GM21825 (cell line): ENCODE results near the gene MAPK8IP3.
"Not testable (repeated sequence)": the region's sequence is repeated elsewhere in the genome, so short reads cannot be mapped to it uniquely, and the experiment has no call there.

Experiments used
- ATAC-seq: cut with Tn5 transposase; IDR thresholded peaks from one replicate; pipeline ENCODE4 v1.9.1; 2021; ENCODE audit warnings: mild to moderate bottlenecking, moderate library complexity; ENCODE audit not compliant: unreplicated experiment

Gene MAPK8IP3

DNA sequence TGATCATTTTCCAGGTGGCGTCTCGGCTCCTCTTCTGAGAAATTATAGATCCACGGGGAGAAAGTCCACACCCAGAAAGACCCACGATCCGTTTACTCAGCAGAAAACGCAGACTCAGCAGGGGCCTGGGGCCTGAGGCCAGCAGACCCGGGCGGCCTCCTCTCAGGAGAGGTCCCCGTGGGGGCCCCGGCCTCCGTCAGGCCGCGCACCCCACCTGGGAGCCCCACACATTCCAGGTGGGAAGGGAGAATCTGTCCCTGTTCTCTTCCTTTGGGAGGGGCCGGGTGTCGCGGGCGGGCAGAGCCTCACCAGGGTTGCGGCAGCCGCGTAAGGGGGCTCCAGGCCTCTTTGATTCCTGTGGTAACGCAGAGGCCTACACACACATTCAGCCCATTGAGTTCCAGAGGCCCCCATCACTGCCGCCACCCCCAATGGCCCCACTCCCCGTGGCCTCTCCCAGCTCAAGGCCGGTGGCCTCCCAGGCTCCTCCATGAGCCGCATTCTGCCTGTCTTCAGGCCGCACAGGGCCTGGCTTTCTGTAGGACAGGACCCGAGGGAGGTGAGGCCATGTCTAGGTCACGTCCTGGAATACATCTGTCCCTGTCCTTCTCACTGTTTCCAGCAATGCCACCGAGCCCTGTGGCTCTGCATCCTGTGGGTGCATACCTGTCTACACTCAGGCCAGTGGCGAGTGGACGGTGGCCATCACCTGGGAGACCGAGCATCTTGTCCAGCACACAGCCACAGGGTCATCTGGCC is 89.1 kb downstream of the MAPK8IP3 start:
- no peak for ATAC-seq

DNA sequence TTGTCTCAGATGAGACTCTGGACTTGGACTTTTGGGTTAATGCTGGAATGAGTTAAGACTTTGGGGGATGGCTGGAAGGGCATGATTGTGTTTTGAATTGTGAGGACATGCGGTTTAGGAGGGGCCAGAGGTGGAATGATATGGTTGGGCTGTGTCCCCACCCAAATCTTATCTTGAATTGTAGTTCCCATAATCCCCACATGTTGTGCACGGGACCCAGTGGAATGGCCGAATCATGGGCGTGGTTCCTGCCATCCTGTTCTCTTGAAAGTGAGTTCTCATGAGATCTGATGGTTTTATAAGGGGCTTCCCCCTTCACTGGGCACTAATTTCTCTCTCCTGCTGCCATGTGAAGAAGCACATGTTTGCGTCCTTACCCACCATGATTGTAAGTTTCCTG is 93.3 kb downstream of the MAPK8IP3 start:
- not testable (repeated sequence) for ATAC-seq

DNA sequence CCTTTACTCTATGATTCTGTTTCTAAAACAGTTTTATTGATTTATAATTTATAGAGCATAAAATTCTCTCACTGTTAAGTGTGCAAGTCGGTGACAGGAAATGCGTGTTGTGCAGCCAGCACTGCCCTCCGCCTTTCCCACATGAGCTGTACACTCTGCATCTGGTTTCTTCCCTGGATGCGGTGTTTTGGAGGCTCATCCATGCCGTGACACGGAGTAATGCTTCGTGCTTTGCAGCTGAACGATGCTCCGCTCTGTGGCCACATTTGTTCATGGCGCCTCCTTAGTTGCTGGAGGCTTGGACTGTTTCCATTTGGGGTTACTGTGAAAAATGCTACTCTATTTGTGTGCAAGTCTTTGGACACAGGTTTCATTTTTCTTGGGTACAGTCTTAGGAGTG is 94.7 kb downstream of the MAPK8IP3 start:
- ATAC-seq, result no peak

DNA sequence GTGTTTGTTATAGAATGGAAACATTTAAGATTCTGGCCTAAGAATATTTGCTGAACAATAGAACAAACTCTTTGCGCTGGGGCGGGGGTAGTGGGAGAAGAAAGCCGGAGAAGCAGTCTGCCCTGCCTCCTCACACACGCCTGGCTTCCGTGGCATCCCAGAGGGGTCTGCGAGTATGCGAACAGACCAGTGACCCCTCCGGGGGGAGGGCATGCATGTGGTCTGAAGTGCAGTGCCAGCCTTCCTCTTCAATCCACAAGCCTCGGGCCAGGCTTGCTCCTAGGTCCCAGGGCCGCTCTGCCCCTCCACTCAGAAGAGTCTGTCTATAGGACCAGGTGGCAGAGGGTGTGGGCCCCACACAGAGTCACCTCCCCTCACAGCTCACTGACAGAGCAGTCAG is 101.6 kb downstream of the MAPK8IP3 start:
- no peak for ATAC-seq

DNA sequence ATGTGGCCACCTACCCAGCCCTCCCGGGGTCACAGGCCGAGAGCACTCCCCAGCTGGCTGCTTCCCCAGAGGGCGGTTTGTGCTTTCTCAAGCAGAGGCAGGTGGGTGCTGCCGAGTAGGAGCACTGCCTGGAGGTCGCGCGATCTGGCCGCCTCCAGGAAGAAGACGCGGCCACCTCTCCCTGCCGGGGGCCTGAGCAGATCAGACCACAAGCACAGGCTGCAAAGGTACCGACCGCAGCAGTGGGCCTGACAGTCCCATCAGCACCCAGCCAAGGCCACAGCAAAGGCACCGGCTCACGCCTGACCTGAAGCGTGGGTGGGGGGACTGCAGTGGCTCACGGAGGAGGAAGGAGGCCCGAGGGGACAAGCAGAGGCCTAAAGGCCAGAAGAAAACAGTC is 102.7 kb downstream of the MAPK8IP3 start:
- no peak for ATAC-seq

DNA sequence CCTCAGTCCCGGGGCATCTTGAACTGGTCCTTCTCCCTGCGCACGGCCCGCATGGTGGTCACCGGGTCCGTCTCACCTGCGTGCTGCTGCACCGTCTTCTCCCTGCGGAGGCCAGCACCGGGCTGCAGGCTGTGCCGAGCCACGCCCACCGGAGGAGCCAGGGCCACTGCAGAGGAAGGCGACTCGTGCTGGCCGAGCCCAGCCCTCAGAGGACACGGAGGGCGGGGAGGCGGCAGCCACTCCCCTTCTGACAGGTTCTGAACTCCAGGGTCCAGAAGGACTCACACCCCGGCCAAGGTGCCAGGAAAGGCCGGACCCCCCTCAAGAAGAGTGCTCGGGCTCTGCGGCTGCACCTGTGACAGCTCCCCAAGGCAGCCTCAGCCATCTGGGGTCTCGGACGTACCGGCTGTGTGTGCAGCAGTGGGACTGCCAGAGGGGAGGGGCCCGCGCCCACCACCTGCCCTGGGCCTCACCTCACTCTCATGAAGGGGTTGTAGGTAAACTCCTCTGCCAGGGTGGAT is 103.3 kb downstream of the MAPK8IP3 start:
- no peak for ATAC-seq

DNA sequence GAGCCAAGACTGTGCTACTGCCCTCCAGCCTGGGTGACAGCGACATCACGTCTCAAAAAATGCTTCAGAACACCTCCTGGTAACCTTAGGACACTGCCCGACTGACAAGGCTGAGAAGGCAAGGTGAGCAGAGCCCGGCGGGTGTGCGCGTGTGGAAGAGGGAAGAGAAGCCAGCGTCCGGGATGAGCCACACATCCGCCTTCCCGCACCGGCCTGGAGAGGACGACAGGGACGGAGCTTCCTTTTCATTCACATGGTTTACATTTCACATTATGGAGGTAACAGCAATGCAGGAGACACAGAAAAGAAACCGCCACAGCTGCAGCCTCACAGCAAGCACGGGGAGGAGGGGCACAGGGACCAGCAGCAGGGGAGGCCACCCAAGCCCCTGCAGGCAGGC is 104.1 kb downstream of the MAPK8IP3 start:
- ATAC-seq, result no peak

DNA sequence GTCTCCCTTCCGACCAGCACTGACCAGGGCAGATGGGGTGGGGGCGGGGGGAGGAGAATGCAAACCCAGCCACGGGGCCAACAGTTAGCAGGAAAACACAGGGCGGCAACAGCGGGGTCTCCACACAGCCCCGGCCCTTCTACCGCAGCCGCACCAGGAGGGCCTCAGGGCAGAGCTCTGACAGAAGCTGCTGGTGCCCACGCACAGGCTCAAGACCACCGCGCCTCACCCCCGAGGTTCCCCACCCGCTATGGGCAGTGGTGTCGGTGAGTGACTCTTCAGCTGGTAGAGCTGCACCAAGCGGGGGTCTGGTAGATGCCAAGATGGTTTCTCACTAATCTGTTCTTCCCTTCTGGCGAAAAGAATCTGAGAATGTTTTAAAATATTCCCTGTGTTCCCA is 104.5 kb downstream of the MAPK8IP3 start:
- ATAC-seq, result no peak

DNA sequence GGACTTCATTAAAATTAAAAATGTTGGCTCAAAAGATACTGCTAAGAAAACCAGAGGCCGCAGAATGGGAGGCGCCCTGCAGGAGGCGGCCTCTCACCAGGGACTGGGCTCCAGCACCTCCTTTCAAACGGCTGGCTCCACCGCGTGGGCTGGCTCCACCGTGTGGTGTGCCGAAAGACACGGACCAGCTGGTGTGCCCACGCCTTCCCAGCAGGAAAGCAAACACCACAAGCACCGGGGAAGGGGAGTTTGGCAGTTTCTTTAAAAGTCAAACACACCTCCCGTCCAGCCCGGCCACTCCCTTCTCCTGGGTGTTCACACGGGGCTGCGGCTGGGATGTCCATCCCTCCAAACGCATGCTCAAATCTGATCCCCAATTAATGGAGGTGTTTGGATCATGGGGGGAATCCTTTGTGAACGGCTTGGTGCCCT is 106.8 kb downstream of the MAPK8IP3 start:
- ATAC-seq, result no peak

DNA sequence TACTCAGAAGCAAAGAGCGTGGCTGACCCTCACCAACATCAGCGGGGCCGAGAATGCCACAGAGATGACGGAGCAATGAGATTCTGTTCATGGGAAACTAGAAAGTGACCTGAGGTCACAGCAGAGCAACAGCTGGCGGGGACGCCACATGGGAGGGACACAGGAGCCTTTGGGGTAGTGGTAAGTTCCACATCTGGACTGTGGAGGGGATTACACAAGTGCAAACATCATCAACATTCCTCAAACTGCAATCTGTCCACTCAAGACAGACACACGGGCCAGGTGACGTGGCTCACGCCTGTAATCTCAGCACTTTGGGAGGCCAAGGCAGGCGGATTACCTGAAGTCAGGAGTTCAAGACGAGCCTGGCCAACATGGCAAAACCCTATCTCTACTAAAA is 109.5 kb downstream of the MAPK8IP3 start:
- no peak for ATAC-seq

DNA sequence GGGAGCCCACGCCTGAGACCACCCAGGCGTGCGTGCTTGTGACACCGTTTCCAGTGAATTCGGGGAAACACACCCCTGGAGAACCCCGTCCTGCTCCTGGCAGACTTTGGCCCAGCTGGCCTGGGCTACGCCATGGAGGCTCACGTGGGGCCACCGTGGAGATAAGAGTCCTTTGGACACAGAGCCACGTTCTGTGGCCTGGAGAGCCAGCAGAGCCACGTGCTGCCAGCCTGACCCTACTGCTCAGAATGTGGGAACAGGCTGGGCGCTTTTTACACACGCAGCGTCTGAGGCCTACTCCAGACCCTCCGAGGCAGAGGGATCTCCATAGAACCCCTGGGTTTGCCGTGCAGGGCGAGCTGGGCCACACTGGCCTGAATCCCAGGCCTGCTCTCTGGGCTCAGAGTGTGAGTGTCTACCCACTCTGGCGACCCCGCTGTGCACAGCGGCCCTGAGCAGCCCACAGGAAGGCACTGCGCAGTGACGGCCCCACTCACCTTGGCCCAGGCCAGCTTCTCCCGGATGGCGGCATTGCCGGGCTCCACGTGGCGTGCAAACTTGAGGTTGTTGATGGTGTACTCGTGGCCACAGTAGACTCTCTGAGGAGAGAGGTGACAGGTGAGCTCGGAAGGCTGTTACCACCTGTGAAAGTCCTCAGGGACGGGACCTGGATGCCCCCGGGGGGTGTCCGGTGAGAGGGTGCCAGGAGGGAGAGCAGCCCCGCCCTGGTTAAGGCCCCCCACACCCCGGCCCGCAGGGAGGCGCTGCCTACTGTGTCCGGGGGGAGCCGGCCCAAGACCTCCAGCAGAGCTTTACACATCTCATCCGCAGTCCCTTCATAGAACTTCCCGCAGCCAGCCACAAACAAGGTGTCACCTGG is 110.6 kb downstream of the MAPK8IP3 start:
- no peak for ATAC-seq

DNA sequence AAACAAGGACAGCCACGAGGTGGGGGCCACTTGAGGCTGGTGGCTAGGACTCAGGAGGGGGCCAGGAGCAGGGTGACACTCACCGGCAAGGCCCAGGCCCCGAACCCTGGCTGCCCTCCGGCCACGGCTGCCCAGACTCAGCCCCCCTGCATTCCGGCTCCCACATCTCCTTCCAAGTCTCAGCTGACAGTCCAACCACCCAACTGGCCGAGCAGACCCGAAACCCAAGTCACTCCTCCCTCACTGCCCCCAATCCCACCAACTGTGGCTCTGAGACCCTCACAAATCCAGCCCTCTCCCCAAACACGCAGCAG is 111.2 kb downstream of the MAPK8IP3 start:
- ATAC-seq, result no peak

DNA sequence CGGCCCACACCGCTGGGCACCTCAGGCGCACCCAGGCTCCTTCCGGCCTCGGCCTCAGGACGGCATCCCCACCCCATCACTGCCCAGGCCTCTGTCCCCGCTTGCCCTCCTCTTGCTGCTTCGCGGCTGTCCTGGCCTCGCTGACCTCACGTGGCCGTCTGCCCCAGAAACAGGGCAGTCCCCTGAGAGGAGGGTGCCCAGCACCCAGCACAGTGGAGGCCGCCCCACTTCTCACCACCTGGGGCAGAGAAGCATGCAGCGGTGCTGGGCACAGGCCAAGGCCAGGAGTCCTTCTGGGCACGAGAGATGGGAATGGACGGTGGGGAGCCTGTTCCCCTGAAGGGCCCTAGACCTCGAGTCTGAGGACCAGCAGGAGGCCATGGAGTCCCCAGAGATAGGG is 111.7 kb downstream of the MAPK8IP3 start:
- no peak for ATAC-seq

DNA sequence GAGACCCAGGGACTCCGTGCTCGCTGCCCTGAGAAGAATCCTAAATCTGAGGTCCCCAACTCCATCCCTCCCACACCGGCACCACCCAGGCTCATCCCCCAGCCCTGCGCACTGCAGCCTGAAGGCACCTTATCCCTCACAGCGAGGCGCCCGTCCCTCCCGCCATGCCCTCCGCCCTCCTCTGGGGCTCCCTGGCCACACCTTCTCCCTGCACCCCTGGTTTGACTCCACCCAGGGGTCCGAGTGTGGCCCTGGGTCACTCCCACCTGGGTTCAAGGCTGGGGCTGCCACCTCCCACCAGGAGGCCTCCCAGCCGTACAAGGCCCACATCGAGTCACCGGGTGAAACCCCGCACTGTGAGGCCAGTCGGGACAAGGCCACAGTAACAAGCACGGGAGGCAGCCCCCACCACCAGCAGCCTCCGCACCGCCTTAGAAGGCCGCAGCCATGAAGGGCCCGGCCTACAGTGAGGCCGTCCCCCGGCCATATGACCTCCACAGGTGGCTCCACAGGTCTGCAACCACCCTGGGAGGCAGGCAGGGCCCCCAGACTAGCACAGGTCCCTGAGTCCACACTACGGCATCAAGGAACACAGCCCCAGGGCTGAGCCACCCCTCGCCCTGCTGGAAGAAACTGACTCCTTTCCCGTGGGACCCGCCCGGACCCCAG is 112.3 kb downstream of the MAPK8IP3 start:
- ATAC-seq, result no peak

DNA sequence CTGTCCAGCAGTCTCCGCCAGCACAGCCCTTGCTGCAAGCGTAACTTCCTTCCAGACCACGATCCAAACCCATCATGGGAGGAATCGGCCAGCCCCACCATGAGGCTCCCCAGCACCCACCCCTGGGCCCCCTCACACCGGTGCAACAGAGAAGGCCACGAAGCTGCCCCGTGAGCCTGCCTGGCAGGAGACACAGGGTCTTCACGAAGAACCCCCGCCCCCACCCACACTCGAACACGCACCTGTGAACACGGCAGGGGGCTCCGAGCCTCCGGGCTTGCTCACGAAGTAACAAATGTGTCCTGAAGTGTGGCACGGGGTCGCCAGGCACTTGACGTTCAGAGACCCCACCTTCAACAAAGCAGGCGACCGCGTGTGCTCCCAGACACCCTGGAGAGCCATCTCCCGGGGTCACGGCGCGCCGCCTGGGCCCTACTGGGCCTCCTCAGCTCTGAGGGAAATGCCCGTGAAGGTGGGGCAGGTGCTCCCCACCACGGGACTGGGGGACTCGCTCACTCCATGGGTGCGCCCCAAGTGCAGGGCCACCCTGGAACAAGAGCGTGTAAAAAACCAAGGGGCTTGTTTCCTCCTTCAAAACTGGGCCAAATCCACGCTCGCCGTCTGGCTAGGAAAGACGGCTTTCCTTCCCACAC is 113.0 kb downstream of the MAPK8IP3 start:
- ATAC-seq, result no peak

DNA sequence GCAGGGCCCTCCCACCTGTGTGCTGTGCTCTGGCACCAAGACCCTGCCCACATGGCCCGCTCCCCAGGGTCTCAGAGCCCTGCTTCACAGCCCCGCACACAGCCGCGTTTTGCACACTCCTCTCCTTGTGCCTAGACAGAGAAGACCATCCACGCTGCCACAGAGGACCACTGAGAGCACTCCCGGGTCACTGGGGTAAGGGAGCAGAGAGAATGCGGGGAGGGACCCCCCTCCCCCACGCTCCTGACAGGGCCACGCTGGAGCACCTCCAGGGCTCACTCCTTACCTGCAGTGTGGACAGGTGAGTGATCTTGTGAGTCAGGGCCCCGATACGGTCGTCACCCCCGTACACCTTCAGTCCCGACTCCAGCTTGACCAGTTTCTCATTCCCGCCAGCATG is 113.6 kb downstream of the MAPK8IP3 start:
- ATAC-seq, result no peak
